PC-3 (cell line): ENCODE results near the gene CAMK4. TPM values are rescaled to one million over a fixed set of nuclear protein-coding genes. Genes with fewer than 3 reads are reported as not detected.

Experiments used
- ATAC-seq: fragments of 200-7000 bp; cut with Tn5 transposase; 2 replicates; pipeline ENCODE4 v1.9.1; 2020; ENCODE audit warnings: mild to moderate bottlenecking, moderate library complexity
- BruUV-seq: library from RNA; stranded (reverse); fragments of 400-500 nt; replicated peaks from 2 replicates; lab custom pipeline; 2021; lab: Mats Ljungman, UMichigan
- CTCF ChIA-PET: fragments of 300-600 bp; sonication (Branson Sonifier 250); formaldehyde crosslinking; loops from one replicate; lab custom pipeline; 2022; ENCODE audit warnings: antibody characterized with exemption; lab: Charles Lee
- POLR2A ChIA-PET: fragments of 300-600 bp; sonication (Branson Sonifier 250); formaldehyde crosslinking; loops from one replicate; lab custom pipeline; 2022; ENCODE audit warnings: antibody characterized with exemption; ENCODE audit not compliant: unreplicated experiment; lab: Charles Lee
- DNase-seq: peaks from one replicate; pipeline ENCODE4 v3.0.0-alpha.2; 2015
- H2AFZ ChIP-seq: fragments of 300-600 bp; sonication (generic); 2 replicates; pipeline ENCODE4 v1.6.0; 2016; ENCODE audit warnings: antibody characterized with exemption, low read length
- H3F3A ChIP-seq: fragments of 300-600 bp; sonication (generic); one replicate; pipeline ENCODE4 v1.6.0; 2017; ENCODE audit warnings: antibody characterized with exemption, low read length, control low read depth, mild to moderate bottlenecking; ENCODE audit not compliant: unreplicated experiment
- H3K27ac ChIP-seq: fragments of 300-600 bp; sonication (generic); 2 replicates; pipeline ENCODE4 v1.5.1; 2016; ENCODE audit warnings: mild to moderate bottlenecking, low read length
- H3K27me3 ChIP-seq: fragments of 300-600 bp; sonication (generic); 2 replicates; pipeline ENCODE4 v1.6.1; 2016; ENCODE audit warnings: low read length, mixed read lengths
- H3K36me3 ChIP-seq: fragments of 300-600 bp; sonication (generic); 2 replicates; pipeline ENCODE4 v1.6.1; 2016; ENCODE audit warnings: low read depth, mixed run types, low read length, mixed read lengths
- H3K4me1 ChIP-seq: fragments of 300-600 bp; sonication (generic); 2 replicates; pipeline ENCODE4 v1.5.1; 2016; ENCODE audit warnings: low read length; ENCODE audit not compliant: insufficient read depth
- H3K4me2 ChIP-seq: fragments of 300-600 bp; sonication (generic); 2 replicates; pipeline ENCODE4 v1.6.0; 2016; ENCODE audit warnings: low read length
- H3K4me3 ChIP-seq: fragments of 300-600 bp; sonication (generic); 2 replicates; pipeline ENCODE4 v1.5.1; 2016; ENCODE audit warnings: mild to moderate bottlenecking, low read length, mixed read lengths
- H3K79me2 ChIP-seq: fragments of 300-600 bp; sonication (generic); 2 replicates; pipeline ENCODE4 v1.6.1; 2017; ENCODE audit warnings: low read length, mixed read lengths
- H3K9ac ChIP-seq: fragments of 300-600 bp; sonication (generic); 2 replicates; pipeline ENCODE4 v1.6.0; 2016; ENCODE audit warnings: mild to moderate bottlenecking, low read length
- H3K9me2 ChIP-seq: fragments of 300-600 bp; sonication (generic); replicated peaks from 2 replicates; pipeline ENCODE4 v1.6.1; 2016; ENCODE audit warnings: mixed run types, low read length, mixed read lengths
- H3K9me3 ChIP-seq: fragments of 300-600 bp; sonication (generic); 2 replicates; pipeline ENCODE4 v1.6.1; 2016; ENCODE audit warnings: low read length, mixed read lengths
- H4K20me1 ChIP-seq: fragments of 300-600 bp; sonication (generic); 2 replicates; pipeline ENCODE4 v1.6.1; 2016; ENCODE audit warnings: low read length, mixed read lengths
- CTCF ChIP-seq: fragments of 300-600 bp; sonication (generic); conservative IDR thresholded peaks from 2 replicates; pipeline ENCODE4 v1.5.1; 2017; ENCODE audit warnings: antibody characterized with exemption, low read depth, mild to moderate bottlenecking, low read length
- EZH2 ChIP-seq: fragments of 300-600 bp; sonication (generic); IDR thresholded peaks from one replicate; pipeline ENCODE4 v1.6.1; 2017; ENCODE audit warnings: antibody characterized with exemption, mild to moderate bottlenecking, low read length; ENCODE audit not compliant: unreplicated experiment
- EZH2phosphoT487 ChIP-seq: fragments of 300-600 bp; sonication (generic); IDR thresholded peaks from 2 replicates; pipeline ENCODE4 v1.6.1; 2018; ENCODE audit warnings: mild to moderate bottlenecking, antibody characterized with exemption, low read length, borderline replicate concordance
- intact Hi-C: fragments of 100-400 bp; cut with micrococcal nuclease; formaldehyde crosslinking; loops from 2 replicates; pipeline ENCODE4 v1.9.0; 2023
- total RNA-seq: library from RNA; depleted of rRNA; stranded (reverse); fragments of >200 nt; gene quantifications from 2 replicates; pipeline ENCODE4 v1.2.3, GENCODE V29; 2014

Gene CAMK4
- total RNA-seq, 1 experiment from 2014 or later = 0.55 TPM

DNA sequence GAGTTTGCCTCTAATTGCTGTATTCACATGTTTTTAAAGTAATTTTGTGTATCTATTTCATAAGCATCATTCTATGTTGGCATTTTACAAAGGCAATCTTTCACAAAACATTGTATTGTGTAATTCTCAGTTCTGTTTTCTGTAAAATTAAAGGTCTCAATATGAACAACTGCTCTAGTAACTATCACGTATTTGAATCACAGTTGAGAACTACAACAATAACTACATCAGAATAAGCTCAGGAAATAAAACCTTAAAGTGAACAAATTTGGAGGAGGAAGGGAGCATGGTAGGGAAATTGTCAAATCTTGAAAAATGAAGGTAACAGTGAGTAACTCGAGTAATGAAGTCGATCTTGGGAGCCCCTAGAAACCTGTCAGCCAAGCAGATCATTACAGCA, 22.5 kb upstream of the CAMK4 start:
- no peaks in the 10 kb centered on the region for H3K9me2 ChIP-seq
- ChIA-PET CTCF (no interaction called here), POLR2A (no interaction called here)

DNA sequence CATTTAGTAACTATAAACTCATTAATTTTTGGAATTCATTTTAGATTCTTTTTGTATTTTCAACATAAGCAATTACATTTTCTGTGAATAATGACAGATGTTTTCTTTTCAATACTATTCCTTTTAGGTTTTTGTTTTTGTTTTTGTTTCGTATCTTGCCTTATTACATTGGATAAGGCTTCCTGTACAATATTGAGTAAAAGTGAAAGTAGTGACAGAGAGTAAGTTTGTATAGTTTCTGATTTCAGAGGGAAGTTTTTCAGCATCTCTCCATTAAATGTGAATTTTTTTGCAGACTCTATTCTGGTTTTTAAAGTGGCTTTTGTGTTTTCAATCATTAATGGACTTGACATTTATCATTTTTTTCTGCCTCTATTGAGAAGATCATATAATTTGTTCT, 12.8 kb upstream of the CAMK4 start:
- peaks cover 67% of the 10 kb centered on the region; the same call in 1 of the 2 replicates for H3K27me3 ChIP-seq
- no peaks in the 10 kb centered on the region for H3K79me2 ChIP-seq
- POLR2A ChIA-PET = no interaction called here
- no peaks in the 10 kb centered on the region for H3K9me2 ChIP-seq
- no TSS peak for BruUV-seq
- H4K20me1 ChIP-seq = no peaks in the 10 kb centered on the region
- ATAC-seq (no peak), DNase-seq (no peak)
- no peak overlapping the region for H2AFZ ChIP-seq
- H3F3A ChIP-seq = no peaks in the 10 kb centered on the region
- H3K36me3 ChIP-seq = no peaks in the 10 kb centered on the region
- CTCF ChIA-PET = no interaction called here
- intact Hi-C loops = no loop called here
- H3K27ac ChIP-seq = no peak overlapping the region
- no peak overlapping the region for H3K9ac ChIP-seq
- no peak overlapping the region for H3K4me2 ChIP-seq
- H3K9me3 ChIP-seq = no peaks in the 10 kb centered on the region
- no peak overlapping the region for H3K4me3 ChIP-seq
- no peaks in the 10 kb centered on the region for H3K4me1 ChIP-seq
- TF ChIP-seq EZH2phosphoT487 (no peak), EZH2 (no peak), CTCF (no peak)

More for the DNA sequence above, 22.5 kb upstream of the CAMK4 start:
- H3K27me3 ChIP-seq = peaks cover 83% of the 10 kb centered on the region
- intact Hi-C loops = no loop called here
- no peaks in the 10 kb centered on the region for H3K36me3 ChIP-seq
- no peaks in the 10 kb centered on the region for H3K79me2 ChIP-seq
- H3K4me1 ChIP-seq = no peaks in the 10 kb centered on the region
- TF ChIP-seq CTCF = no peak
- TF ChIP-seq EZH2phosphoT487 = no peak
- no peak for TF ChIP-seq EZH2
- no TSS peak for BruUV-seq
- DNase-seq (no peak), ATAC-seq (no peak)
- H3K4me2 ChIP-seq = no peak overlapping the region
- no peaks in the 10 kb centered on the region for H4K20me1 ChIP-seq
- H3K4me3 ChIP-seq = no peak overlapping the region
- H3K9ac ChIP-seq = no peak overlapping the region
- H2AFZ ChIP-seq = no peak overlapping the region
- no peak overlapping the region for H3K27ac ChIP-seq
- H3K9me3 ChIP-seq = no peaks in the 10 kb centered on the region
- H3F3A ChIP-seq = no peaks in the 10 kb centered on the region

DNA sequence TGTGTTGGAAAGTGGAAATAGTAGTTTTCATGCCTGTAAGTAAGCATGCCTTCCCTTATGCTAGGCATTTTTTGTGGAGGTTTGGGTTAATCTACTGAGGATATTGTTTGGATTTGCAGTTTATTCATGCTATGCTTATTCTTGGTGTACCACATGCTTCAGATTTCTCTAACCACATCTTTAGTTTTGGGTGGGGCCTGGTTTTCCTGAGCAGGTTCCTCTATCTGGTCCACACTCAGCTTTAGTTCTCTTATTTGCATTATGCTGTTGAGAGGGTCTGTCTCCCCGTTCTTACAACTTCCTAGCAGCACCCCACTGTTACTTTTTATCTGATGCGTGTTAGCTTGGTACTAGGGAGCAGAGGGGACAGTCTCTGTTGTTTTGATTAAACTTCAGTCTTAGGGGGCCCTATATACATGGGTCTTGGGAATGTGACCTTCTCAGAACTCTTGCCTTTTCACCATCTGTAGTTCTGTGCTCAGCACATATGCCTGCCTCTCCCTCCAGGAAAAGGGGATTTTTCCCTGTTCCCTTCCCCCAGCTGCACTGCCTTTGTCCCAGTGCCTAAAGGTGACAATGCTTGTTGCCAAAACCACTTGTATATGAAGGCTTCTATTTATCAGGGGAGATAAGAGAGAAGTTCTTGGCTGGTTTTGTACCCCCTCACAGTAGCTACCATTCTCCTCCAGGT, 10.0 kb upstream of the CAMK4 start:
- no peak overlapping the region for H2AFZ ChIP-seq
- no TSS peak for BruUV-seq
- H3K36me3 ChIP-seq = no peaks in the 10 kb centered on the region
- no peak for TF ChIP-seq EZH2phosphoT487
- TF ChIP-seq CTCF = no peak
- no peak for TF ChIP-seq EZH2
- H3K79me2 ChIP-seq = no peaks in the 10 kb centered on the region
- no peaks in the 10 kb centered on the region for H4K20me1 ChIP-seq
- H3K9me2 ChIP-seq = no peaks in the 10 kb centered on the region
- ChIA-PET CTCF (no interaction called here), POLR2A (no interaction called here)
- no peak overlapping the region for H3K27ac ChIP-seq
- H3F3A ChIP-seq = no peaks in the 10 kb centered on the region
- DNase-seq (no peak), ATAC-seq (no peak)
- H3K4me1 ChIP-seq = no peaks in the 10 kb centered on the region
- peaks cover 63% of the 10 kb centered on the region for H3K27me3 ChIP-seq
- no peak overlapping the region for H3K4me2 ChIP-seq
- H3K9me3 ChIP-seq = no peaks in the 10 kb centered on the region
- intact Hi-C loops = no loop called here
- H3K4me3 ChIP-seq = no peak overlapping the region
- no peak overlapping the region for H3K9ac ChIP-seq
